HFFc6 (cell line): ENCODE results near the gene LGR6. TPM values are rescaled to one million over a fixed set of nuclear protein-coding genes. Genes with fewer than 3 reads are reported as not detected.

ENCODE experiments used
- DNase-seq: peaks from one replicate; pipeline ENCODE4 v3.0.0-alpha.2; 2018
- H3K27ac Mint-ChIP-seq: 2 replicates; pipeline ENCODE4 v1.8.0; 2020; ENCODE audit warnings: mild to moderate bottlenecking, mixed read lengths
- H3K27me3 Mint-ChIP-seq: 2 replicates; pipeline ENCODE4 v1.8.0; 2021; ENCODE audit warnings: mild to moderate bottlenecking, moderate library complexity, mixed read lengths; ENCODE audit not compliant: insufficient read depth
- H3K36me3 Mint-ChIP-seq: 2 replicates; pipeline ENCODE4 v1.8.0; 2021; ENCODE audit warnings: low read depth, mixed read lengths
- H3K4me1 Mint-ChIP-seq: 2 replicates; pipeline ENCODE4 v1.8.0; 2020; ENCODE audit warnings: low read depth, mixed read lengths
- H3K4me3 Mint-ChIP-seq: 2 replicates; pipeline ENCODE4 v1.8.0; 2020; ENCODE audit warnings: mild to moderate bottlenecking, moderate library complexity, mixed read lengths
- H3K9me3 Mint-ChIP-seq: 2 replicates; pipeline ENCODE4 v1.8.0; 2020; ENCODE audit warnings: mild to moderate bottlenecking, mixed read lengths
- CTCF ChIP-seq: fragments of 200-600 bp; sonication (generic); IDR thresholded peaks from 2 replicates; pipeline ENCODE4 v1.5.0; 2021; ENCODE audit warnings: antibody characterized with exemption, mild to moderate bottlenecking
- total RNA-seq, 6 experiments: library from RNA; stranded (reverse); fragmentation: NEBNext Ultra II Directional; extraction: Animal tissue kit (Norgen Biotek cat#: 25700); gene quantifications; 2 replicates in 1 of 6; 3 replicates in 5 of 6; pipeline ENCODE4 v1.2.3, GENCODE V29; 2021

LGR6 gene
- total RNA-seq, 6 experiments from 2014 or later: not detected

GRCh38 chr1:202217951-202218350 is 24.4 kb downstream of the LGR6 start:
- no peaks in the 10 kb centered on the region for H3K4me1 Mint-ChIP-seq
- no peak overlapping the region for H3K27ac Mint-ChIP-seq
- H3K36me3 Mint-ChIP-seq: no peaks in the 10 kb centered on the region
- H3K4me3 Mint-ChIP-seq: no peak overlapping the region
- no peak for TF ChIP-seq CTCF
- H3K9me3 Mint-ChIP-seq: no peaks in the 10 kb centered on the region
- H3K27me3 Mint-ChIP-seq: peaks cover 63% of the 10 kb centered on the region
- DNase-seq: no peak

- Mint-ChIP-seq H3K36me3 (no peaks in the 10 kb centered on the region), H3K4me1 (no peaks in the 10 kb centered on the region), H3K27me3 (peaks cover 63% of the 10 kb centered on the region), H3K9me3 (no peaks in the 10 kb centered on the region), H3K27ac (no peak overlapping the region), H3K4me3 (no peak overlapping the region)
- no peak for DNase-seq
- no peak for TF ChIP-seq CTCF
Measured at GRCh38 chr1:202220733-202221132, 27.1 kb downstream of the LGR6 start.

- H3K9me3 Mint-ChIP-seq: no peaks in the 10 kb centered on the region
- no peaks in the 10 kb centered on the region for H3K4me1 Mint-ChIP-seq
- DNase-seq: no peak
- no peak overlapping the region for H3K4me3 Mint-ChIP-seq
- no peaks in the 10 kb centered on the region for H3K36me3 Mint-ChIP-seq
- peaks cover 63% of the 10 kb centered on the region for H3K27me3 Mint-ChIP-seq
- H3K27ac Mint-ChIP-seq: no peak overlapping the region
- TF ChIP-seq CTCF: no peak
Measured at GRCh38 chr1:202221911-202222909, 28.6 kb downstream of the LGR6 start.

- Mint-ChIP-seq H3K27ac (no peak overlapping the region), H3K4me3 (no peak overlapping the region), H3K4me1 (no peaks in the 10 kb centered on the region), H3K27me3 (peaks cover 59% of the 10 kb centered on the region), H3K9me3 (no peaks in the 10 kb centered on the region), H3K36me3 (no peaks in the 10 kb centered on the region)
- no peak for TF ChIP-seq CTCF
- no peak for DNase-seq
Measured at GRCh38 chr1:202223121-202223860, 29.7 kb downstream of the LGR6 start.

GRCh38 chr1:202224453-202224852 is 30.9 kb downstream of the LGR6 start:
- Mint-ChIP-seq H3K4me1 (no peaks in the 10 kb centered on the region), H3K27me3 (peaks cover 63% of the 10 kb centered on the region), H3K27ac (no peak overlapping the region), H3K4me3 (no peak overlapping the region), H3K9me3 (no peaks in the 10 kb centered on the region), H3K36me3 (no peaks in the 10 kb centered on the region)
- no peak for TF ChIP-seq CTCF
- no peak for DNase-seq
